K562 (cell line): ENCODE measurements around the gene HSD17B12. TPM values are rescaled to one million over a fixed set of nuclear protein-coding genes. Genes with fewer than 3 reads are reported as not detected.

Source experiments
- ASH1L ChIP-seq: fragments of 450-650 bp; IDR thresholded peaks from 2 replicates; pipeline ENCODE4 v1.6.1; 2018; ENCODE audit warnings: borderline replicate concordance, mild to moderate bottlenecking, low read depth; ENCODE audit not compliant: partially characterized antibody
- CTCFL ChIP-seq: IDR thresholded peaks from 2 replicates; pipeline ENCODE4 v1.6.1; 2011; ENCODE audit warnings: borderline replicate concordance, low read depth, mild to moderate bottlenecking, moderate library complexity, low read length; ENCODE audit not compliant: insufficient read depth, poor library complexity, severe bottlenecking
- DNMT1 ChIP-seq: fragments of 450-650 bp; IDR thresholded peaks from 2 replicates; pipeline ENCODE4 v1.6.1; 2016; ENCODE audit warnings: antibody characterized with exemption, mild to moderate bottlenecking
- FOXK2 ChIP-seq, 2 experiments: fragments of 450-650 bp; IDR thresholded peaks in 1 of 2; conservative IDR thresholded peaks in 1 of 2; 2 replicates each; pipeline ENCODE4 v1.6.1; 2016; ENCODE audit warnings: low read depth in 2 of 2, mild to moderate bottlenecking in 1 of 2
- FOXO4 ChIP-seq: fragments of 450-650 bp; formaldehyde crosslinking; IDR thresholded peaks from 2 replicates; pipeline ENCODE4 v1.4.0; 2020; ENCODE audit warnings: mild to moderate bottlenecking, moderate library complexity
- HDAC8 ChIP-seq: fragments of 450-650 bp; IDR thresholded peaks from 2 replicates; pipeline ENCODE4 v1.6.1; 2016; ENCODE audit warnings: mild to moderate bottlenecking, missing genetic modification characterization, moderate library complexity, missing compliant biosample characterization
- HLTF ChIP-seq: fragments of 450-650 bp; IDR thresholded peaks from 2 replicates; pipeline ENCODE4 v1.6.1; 2016
- RAD51 ChIP-seq: fragments of 450-650 bp; IDR thresholded peaks from 2 replicates; pipeline ENCODE4 v1.7.1; 2016; ENCODE audit warnings: low read depth, mild to moderate bottlenecking, borderline replicate concordance
- RBFOX2 ChIP-seq: fragments of 200-400 bp; formaldehyde crosslinking; IDR thresholded peaks from 2 replicates; pipeline ENCODE4 v1.6.1; 2017; ENCODE audit warnings: low read depth, mild to moderate bottlenecking, low read length, moderate library complexity
- RERE ChIP-seq: sonication (generic); formaldehyde crosslinking; IDR thresholded peaks from 2 replicates; pipeline ENCODE4 v1.8.0; 2023; ENCODE audit warnings: missing genetic modification reagents, mild to moderate bottlenecking, borderline replicate concordance
- SIX5 ChIP-seq, 2 experiments: IDR thresholded peaks; 2 replicates each; pipeline ENCODE4 v1.6.1; 2011; ENCODE audit warnings: low read length in 2 of 2, borderline replicate concordance in 1 of 2, low read depth in 1 of 2, mild to moderate bottlenecking in 1 of 2, moderate library complexity in 1 of 2; ENCODE audit not compliant: insufficient read depth in 1 of 2
- SRSF9 ChIP-seq: fragments of 200-400 bp; formaldehyde crosslinking; IDR thresholded peaks from 2 replicates; pipeline ENCODE4 v1.6.1; 2017; ENCODE audit warnings: low read depth, low read length, borderline replicate concordance
- TAF15 ChIP-seq: fragments of 200-400 bp; formaldehyde crosslinking; IDR thresholded peaks from 2 replicates; pipeline ENCODE4 v1.6.1; 2017; ENCODE audit warnings: mild to moderate bottlenecking, low read depth, low read length, moderate library complexity
- TCF7L2 ChIP-seq: fragments of 150-350 bp; IDR thresholded peaks from 2 replicates; pipeline ENCODE4 v1.6.1; 2016; ENCODE audit warnings: low read depth, mild to moderate bottlenecking, low read length, moderate library complexity
- ZC3H4 ChIP-seq: sonication (generic); formaldehyde crosslinking; IDR thresholded peaks from 2 replicates; pipeline ENCODE4 v1.9.0; 2021; ENCODE audit warnings: missing genetic modification reagents, borderline replicate concordance
- ZEB2 ChIP-seq: fragments of 450-650 bp; IDR thresholded peaks from 2 replicates; pipeline ENCODE4 v1.6.1; 2016
- ZFP91 ChIP-seq: sonication (generic); formaldehyde crosslinking; IDR thresholded peaks from 2 replicates; pipeline ENCODE4 v1.8.0; 2022; ENCODE audit warnings: mild to moderate bottlenecking, missing genetic modification reagents
- polyA plus RNA-seq, 8 experiments: library from polyadenylated mRNA; depleted of rRNA in 4 of 8; stranded (reverse) in 5 of 8; unstranded in 3 of 8; fragments of >200 nt; fragmentation: Nextera tagmentation in 2 of 8; fragmentation: Illumina TruSeq in 1 of 8; extraction: Ambion mirVana in 2 of 8; extraction: Trizol in 1 of 8; gene quantifications; 2 replicates each; pipeline versions ENCODE4 v1.2.1 to v1.2.3, GENCODE V29; 2011 to 2014; ENCODE audit warnings: inconsistent platforms in 1 of 8, missing spikeins in 1 of 8
- total RNA-seq, 7 experiments: library from RNA; depleted of rRNA in 6 of 7; stranded (reverse); fragments of >200 nt in 6 of 7; fragmentation: Illumina TruSeq in 2 of 7; extraction: Trizol in 2 of 7; gene quantifications; 2 replicates each; pipeline versions ENCODE4 v1.2.1 to v1.2.3, GENCODE V29; 2011 to 2021; ENCODE audit warnings: low replicate concordance in 1 of 7

The HSD17B12 gene
- total and polyA plus RNA-seq, 9 of the 15 experiments (the other 6 are each of a cell fraction or from before 2014, with no cell fraction given) = 9.1 to 34.5 (median 23.3) TPM

GRCh38 chr11:43693731-43694130, 13.2 kb downstream of the HSD17B12 start (continued):
- TF ChIP-seq RERE (CRISPR knock-in tag) = no peak
- no peak for TF ChIP-seq TCF7L2
- no peak for TF ChIP-seq RBFOX2
- no peak for TF ChIP-seq SIX5 (IDR thresholded peaks at IDR 0.05; ENCODE audit: borderline replicate concordance in 1 of 2, insufficient read depth in 1 of 2, low read depth in 1 of 2, low read length in 2 of 2)
- no peak for TF ChIP-seq HLTF
- TF ChIP-seq FOXO4 = no peak
- peak; percentile 55; the same call in 1 of the 2 replicates for TF ChIP-seq ZEB2
- no peak for TF ChIP-seq RAD51
- no peak for TF ChIP-seq HDAC8 (tag)
- TF ChIP-seq DNMT1 = no peak
- TF ChIP-seq ZFP91 (CRISPR knock-in tag) = no peak
- no peak for TF ChIP-seq ASH1L
- no peak for TF ChIP-seq ZC3H4 (CRISPR knock-in tag)
- TF ChIP-seq SRSF9 = no peak
- no peak for TF ChIP-seq TAF15
- TF ChIP-seq FOXK2 (conservative IDR thresholded peaks at IDR 0.05 in 1 of 2, IDR thresholded peaks at IDR 0.05 in 1 of 2; ENCODE audit: low read depth in 2 of 2) = no peak
- no peak for TF ChIP-seq CTCFL
